ENCODE results near the gene HSF5.

GRCh38 chr17:58432806-58433573, 55.2 kb downstream of the HSF5 start:
- TF ChIP-seq, protein P1, sequence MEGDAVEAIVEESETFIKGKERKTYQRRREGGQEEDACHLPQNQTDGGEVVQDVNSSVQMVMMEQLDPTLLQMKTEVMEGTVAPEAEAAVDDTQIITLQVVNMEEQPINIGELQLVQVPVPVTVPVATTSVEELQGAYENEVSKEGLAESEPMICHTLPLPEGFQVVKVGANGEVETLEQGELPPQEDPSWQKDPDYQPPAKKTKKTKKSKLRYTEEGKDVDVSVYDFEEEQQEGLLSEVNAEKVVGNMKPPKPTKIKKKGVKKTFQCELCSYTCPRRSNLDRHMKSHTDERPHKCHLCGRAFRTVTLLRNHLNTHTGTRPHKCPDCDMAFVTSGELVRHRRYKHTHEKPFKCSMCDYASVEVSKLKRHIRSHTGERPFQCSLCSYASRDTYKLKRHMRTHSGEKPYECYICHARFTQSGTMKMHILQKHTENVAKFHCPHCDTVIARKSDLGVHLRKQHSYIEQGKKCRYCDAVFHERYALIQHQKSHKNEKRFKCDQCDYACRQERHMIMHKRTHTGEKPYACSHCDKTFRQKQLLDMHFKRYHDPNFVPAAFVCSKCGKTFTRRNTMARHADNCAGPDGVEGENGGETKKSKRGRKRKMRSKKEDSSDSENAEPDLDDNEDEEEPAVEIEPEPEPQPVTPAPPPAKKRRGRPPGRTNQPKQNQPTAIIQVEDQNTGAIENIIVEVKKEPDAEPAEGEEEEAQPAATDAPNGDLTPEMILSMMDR (IDR thresholded peaks at IDR 0.05) = 0 out of 2 replicates have a peak, but pooled peaks have one; percentile 17
- TF ChIP-seq ZFX (IDR thresholded peaks at IDR 0.05; ENCODE audit: borderline replicate concordance) = no peak
